Activated CD4-positive, alpha-beta T cell treated with anti-CD3 and anti-CD28 coated beads, Interleukin-2, amount 50 U/mL, for 16 hours (primary cell): ENCODE results near the gene AR.
"Not testable (repeated sequence)": the region's sequence is repeated elsewhere in the genome, so short reads cannot be mapped to it uniquely, and the experiment has no call there.

Experiments
- DNase-seq: peaks from one replicate; pipeline ENCODE4 v3.0.0-alpha.2; 2020

AR gene

GRCh38 chrX:67570839-67571238 is 27.0 kb downstream of the AR start:
- DNase-seq = no peak

DNA sequence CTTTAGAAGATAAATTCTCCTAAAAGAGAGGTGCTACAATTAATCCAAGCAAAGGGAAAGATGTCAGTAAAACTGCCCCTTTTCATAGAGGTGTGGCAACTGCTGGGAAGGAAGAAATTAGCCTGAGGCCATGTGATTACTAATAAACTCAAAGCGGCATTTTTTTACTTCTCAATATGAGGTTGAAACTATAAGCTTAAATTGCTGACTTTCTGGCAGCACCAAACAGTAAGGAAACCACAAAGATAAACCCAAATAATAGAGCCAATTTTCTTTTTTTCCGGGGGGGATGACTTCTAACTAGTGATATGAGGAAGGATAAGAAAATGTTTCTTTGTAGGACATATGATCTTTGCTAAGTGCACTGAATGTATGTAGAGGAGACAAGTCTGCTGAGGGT is 30.9 kb downstream of the AR start:
- DNase-seq = no peak

DNA sequence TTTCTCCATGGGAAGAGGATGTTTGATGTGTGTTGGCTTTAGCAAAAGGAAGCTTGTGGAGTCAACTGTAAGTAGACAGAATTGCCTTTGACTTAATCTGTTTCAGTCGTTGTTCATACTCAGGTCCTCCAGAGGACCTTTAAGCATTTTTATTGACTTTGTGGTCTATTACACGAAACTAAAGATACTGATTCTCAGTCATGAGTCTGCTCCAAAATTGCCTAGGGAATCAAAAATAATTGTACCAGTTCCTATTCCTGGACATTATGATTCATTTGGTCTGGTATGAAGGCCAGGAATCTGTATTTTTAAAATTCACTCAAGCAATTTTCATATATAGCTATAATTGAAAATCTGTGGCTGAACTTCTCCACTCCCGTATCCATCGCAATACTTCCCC is 38.6 kb downstream of the AR start:
- no peak for DNase-seq

DNA sequence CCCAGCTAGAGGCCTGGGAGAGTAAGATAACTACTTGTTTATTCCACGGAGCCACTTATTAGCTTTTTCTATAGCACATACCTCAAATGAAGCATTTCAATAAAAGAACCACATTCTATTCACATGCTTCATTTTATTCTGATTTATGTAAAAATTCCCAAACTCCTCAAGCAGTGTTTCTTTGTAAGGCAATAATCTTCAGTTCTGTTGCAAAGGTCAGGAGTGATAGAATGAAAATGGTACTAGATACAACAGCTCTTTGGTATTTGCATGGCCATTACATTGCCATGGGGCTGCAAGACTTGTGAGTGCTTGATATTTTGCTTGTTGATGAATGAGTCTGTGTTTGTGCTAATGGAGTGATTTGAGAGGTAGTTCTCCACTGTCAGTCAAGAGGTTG is 39.4 kb downstream of the AR start:
- no peak for DNase-seq

DNA sequence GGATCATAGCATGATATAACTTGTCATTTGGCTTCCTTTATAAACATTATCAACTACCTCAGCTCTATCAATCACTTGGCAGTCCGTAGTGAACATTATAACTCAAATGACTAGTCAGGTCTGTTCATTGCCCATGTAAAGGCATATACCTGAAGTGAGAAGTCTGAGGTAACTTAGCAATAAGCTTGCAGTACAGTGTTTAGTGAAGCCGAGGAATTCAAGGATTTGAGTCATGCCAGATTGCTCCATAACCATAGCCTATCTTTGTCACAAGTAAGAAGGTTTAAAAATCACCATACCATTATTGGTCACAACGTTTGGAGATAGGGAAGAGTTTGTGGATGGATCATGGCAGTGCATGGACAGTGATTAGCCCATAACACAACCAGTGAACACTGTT is 41.6 kb downstream of the AR start:
- DNase-seq = no peak

GRCh38 chrX:67587946-67588624 is 44.3 kb downstream of the AR start:
- DNase-seq = no peak

DNA sequence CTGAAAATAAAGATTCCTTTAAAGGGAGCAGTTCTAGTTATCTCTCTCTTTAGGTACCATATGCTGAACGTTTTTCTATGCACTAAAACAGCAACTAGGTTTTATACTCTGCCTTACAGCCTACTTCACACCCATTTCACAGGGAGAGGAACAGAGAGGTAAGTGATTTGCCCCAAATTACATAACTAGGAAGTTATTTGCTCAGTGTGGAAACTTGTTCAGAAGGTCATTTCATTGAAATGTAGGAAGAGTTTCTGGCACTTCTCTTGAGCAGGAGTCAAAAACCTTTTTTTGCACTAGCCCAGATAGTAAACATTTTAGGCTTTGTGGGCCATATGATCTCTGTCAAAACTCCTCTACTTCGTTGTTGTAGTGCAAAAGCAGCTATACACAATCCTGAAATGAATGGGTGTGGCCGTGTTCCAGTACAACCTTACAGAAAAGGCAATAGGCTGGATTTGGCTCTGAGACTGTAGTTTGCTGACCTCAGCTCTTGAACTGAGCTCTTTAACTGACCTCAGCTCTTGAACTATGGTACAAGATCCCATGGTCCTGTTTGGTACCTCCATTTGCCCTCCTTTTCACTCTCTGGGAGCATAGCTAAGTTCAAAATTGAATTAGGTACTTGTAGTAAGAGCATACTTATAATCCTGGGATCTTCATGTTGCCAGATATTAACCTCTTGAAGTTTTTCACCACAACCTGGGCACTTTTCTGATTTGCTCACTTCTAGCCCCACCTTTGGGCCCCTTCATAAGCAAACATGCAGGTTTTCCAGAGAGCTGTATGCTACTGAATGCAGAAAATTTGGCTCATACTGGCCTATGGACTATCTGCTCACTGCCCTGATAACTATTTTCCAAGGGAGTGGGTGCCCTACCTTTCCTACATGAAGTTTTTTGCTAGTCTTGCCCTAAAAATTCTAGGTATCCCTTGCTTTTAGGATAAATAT is 53.3 kb downstream of the AR start:
- no peak for DNase-seq

- no peak for DNase-seq
These were observed 55.7 kb downstream of the AR start for GRCh38 chrX:67599532-67599931.

DNA sequence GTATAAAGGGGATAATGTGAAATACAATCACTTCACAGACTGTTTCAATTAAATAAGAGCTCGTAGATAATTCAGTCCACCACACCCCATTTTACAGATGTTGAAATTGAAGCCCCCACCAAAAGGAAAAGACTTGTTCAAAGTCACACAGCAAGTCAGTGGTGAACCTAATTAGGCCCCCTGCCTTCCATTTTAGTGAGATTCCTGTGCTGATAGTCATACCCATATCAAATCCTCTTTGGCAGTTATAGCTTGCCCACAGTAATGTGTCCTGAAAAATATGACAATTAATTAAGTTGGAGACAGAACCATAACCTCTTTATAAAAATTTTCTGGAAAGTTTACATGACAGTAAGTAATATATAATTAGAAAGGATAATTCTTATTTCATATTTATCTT is 58.0 kb downstream of the AR start:
- DNase-seq = no peak

- DNase-seq = no peak
These were observed 61.3 kb downstream of the AR start for GRCh38 chrX:67604979-67605703.

DNA sequence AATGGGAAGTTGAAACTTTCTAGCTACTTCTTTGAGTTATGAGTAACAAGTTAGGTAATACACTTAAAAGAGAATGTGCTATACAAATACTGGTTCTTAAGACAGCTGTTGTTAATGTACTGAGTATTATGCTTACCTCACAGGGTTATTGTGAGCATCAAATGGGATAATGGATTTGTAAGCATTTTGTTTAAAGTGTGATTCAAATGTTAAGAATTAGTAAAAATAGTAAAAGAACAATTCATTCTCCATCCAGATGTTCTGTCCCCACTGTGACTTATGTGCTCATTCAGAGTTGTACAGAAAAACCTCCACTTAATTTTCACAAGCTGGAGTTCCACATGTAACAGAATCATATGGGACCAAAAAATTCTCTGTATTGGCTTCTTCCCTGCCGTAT is 63.6 kb downstream of the AR start:
- DNase-seq = no peak

- no peak for DNase-seq
These were observed 66.5 kb downstream of the AR start for GRCh38 chrX:67610282-67610681.

- no peak for DNase-seq
These were observed 68.4 kb downstream of the AR start for GRCh38 chrX:67612231-67612630.

- DNase-seq = no peak
These were observed 69.5 kb downstream of the AR start for GRCh38 chrX:67613366-67613765.

DNA sequence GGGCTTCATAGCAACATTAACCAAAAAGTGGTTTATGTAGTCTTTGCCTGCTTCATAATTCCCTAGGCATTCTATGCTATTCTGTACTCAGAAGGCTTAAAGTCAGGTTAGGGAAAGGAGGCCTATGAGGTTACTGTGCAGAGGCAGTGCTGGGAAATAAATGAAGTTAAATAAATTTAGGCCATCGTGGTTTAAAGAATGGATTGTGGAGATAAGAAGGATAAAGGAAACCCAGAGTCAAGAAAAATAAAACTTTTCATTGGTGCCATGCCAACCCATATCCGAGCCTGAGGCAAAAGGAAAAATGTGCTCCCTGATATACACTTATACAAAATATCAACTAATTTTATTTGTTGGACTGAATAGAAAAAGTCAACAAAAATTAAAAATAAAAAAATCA is 70.2 kb downstream of the AR start:
- DNase-seq = no peak

DNA sequence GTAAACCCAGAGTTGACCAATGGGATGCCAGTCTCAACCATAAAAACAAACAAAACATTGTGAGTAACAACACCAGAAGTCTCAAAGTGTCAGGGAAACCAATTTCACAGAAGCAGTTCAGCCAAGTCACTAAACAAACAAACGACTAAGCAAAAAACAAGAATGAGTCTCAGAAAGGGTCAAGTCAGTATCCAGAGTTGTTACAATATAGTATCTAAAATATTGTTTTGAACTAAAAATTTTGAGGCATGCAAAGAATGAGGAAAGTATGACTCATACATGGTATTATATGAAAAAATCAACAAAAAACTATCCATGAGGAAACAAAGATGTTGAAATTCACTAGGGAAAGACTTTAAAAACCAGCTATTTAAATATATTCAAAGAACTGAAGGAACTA is 70.6 kb downstream of the AR start:
- no peak for DNase-seq

GRCh38 chrX:67619253-67619652 is 75.4 kb downstream of the AR start:
- DNase-seq = peak; percentile 42

- DNase-seq = no peak
These were observed 78.3 kb downstream of the AR start for GRCh38 chrX:67622053-67622585.

- DNase-seq = no peak
These were observed 80.5 kb downstream of the AR start for GRCh38 chrX:67624325-67624724.

DNA sequence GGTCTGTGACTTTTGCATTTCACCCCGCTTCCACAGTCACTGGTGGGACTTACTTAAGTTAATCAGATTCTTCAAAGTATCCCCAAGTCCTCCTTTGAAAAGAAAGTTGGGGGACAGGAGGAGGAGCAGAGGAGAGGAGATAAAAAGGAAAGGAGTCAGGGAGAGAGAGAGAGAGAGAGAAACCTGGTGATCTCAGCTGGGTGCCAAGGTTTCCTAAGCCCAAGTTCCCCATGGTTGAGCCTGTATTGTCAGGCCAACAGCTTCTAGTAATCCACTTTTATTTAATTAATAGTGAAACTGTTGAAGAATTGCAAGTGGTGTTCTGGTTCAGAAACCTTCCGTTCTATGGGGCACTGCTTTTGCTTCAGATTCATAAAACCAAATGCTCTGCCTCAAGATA is 91.6 kb downstream of the AR start:
- no peak for DNase-seq

DNA sequence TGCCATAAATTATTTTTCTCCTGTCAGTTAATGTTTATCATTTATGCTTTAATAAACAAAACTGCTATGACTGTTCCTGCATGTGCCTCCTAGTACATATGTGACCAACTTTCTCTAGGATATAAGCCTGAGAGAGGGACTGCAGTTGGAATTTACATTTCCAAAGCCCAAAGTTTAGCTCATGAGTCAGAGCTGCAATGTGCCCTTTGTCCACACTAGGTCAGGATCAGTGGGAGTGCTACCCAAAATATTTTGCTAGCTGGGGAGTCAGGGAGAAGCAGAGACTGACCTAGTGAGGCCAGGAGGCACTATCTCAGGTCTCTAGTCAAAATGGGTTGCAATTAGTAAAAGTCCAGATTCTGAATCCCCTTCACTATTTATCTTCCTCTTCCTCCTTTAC is 92.7 kb downstream of the AR start:
- DNase-seq = no peak

DNA sequence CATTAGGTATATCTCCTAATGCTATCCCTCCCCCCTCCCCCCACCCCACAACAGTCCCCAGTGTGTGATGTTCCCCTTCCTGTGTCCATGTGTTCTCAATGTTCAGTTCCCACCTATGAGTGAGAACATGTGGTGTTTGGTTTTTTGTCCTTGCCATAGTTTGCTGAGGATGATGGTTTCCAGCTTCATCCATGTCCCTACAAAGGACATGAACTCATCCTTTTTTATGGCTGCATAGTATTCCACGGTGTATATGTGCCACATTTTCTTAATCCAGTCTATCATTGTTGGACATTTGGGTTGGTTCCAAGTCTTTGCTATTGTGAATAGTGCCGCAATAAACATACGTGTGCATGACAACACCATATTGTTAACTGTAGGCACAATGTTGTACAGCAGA is 93.5 kb downstream of the AR start:
- DNase-seq = not testable (repeated sequence)

DNA sequence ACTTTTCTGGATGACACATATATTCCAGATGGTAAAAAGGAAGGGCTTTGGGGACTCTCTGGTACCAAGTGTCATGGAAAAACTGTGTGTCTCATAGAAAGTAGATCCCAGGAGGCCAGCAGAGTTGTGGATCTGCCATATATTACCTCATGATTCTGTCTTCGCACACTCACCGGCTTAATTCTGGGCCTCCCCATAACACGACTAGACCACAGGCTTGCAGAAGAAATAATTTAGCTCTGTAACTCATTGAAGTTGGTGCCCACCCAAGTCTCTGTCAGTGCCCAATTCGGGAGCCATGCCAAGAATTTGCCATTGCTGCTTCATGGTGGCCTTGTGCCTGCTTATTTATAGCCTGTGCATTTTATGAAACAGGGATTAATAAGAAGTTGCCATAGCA is 104.5 kb downstream of the AR start:
- no peak for DNase-seq
